Activated CD8-positive, alpha-beta T cell treated with anti-CD3 and anti-CD28 coated beads, Interleukin-2, amount 10 ng/mL, durations not matched to agents 7 days and 5 days (primary cell): ENCODE measurements around the gene PRMT3. TPM values are rescaled to one million over a fixed set of nuclear protein-coding genes. Genes with fewer than 3 reads are reported as not detected.
A peak's percentile ranks its signal among the peaks of the same experiment; 100 is the strongest.
"Not testable (repeated sequence)": the region's sequence is repeated elsewhere in the genome, so short reads cannot be mapped to it uniquely, and the experiment has no call there.

Experiments used
- ATAC-seq: fragments of 150-1000 bp; cut with Tn5 transposase; one replicate; pipeline ENCODE4 v1.10.0; 2021; ENCODE audit warnings: moderate library complexity
- CTCF ChIA-PET: fragments of 350-600 bp; sonication (Branson Sonifier 250); formaldehyde crosslinking; loops from one replicate; lab custom pipeline; 2021; ENCODE audit warnings: antibody characterized with exemption; lab: Charles Lee
- POLR2A ChIA-PET: fragments of 350-600 bp; sonication (Branson Sonifier 250); formaldehyde crosslinking; loops from one replicate; lab custom pipeline; 2021; ENCODE audit warnings: antibody characterized with exemption; lab: Charles Lee
- DNase-seq: peaks from one replicate; pipeline ENCODE4 v3.0.0-alpha.2; 2020
- H3K27ac Mint-ChIP-seq: one replicate; pipeline ENCODE4 v1.8.0; 2021; ENCODE audit warnings: mild to moderate bottlenecking, mixed read lengths
- H3K27me3 Mint-ChIP-seq: one replicate; pipeline ENCODE4 v1.8.0; 2021; ENCODE audit warnings: low read depth, mixed read lengths
- H3K36me3 Mint-ChIP-seq: one replicate; pipeline ENCODE4 v1.8.0; 2021; ENCODE audit warnings: low read depth, mixed read lengths
- H3K4me1 Mint-ChIP-seq: one replicate; pipeline ENCODE4 v1.8.0; 2021; ENCODE audit warnings: low read depth, mixed read lengths
- H3K4me3 Mint-ChIP-seq: one replicate; pipeline ENCODE4 v1.8.0; 2021; ENCODE audit warnings: mild to moderate bottlenecking, mixed read lengths
- H3K9me3 Mint-ChIP-seq: one replicate; pipeline ENCODE4 v1.8.0; 2022; ENCODE audit warnings: mixed read lengths; ENCODE audit not compliant: insufficient read depth
- total RNA-seq, 2 experiments: library from RNA; stranded (reverse); gene quantifications; one replicate each; pipeline ENCODE4 v1.2.3, GENCODE V29; 2021

Gene PRMT3
- total RNA-seq, 2 experiments from 2014 or later: 17.1 to 19.9 TPM

DNA sequence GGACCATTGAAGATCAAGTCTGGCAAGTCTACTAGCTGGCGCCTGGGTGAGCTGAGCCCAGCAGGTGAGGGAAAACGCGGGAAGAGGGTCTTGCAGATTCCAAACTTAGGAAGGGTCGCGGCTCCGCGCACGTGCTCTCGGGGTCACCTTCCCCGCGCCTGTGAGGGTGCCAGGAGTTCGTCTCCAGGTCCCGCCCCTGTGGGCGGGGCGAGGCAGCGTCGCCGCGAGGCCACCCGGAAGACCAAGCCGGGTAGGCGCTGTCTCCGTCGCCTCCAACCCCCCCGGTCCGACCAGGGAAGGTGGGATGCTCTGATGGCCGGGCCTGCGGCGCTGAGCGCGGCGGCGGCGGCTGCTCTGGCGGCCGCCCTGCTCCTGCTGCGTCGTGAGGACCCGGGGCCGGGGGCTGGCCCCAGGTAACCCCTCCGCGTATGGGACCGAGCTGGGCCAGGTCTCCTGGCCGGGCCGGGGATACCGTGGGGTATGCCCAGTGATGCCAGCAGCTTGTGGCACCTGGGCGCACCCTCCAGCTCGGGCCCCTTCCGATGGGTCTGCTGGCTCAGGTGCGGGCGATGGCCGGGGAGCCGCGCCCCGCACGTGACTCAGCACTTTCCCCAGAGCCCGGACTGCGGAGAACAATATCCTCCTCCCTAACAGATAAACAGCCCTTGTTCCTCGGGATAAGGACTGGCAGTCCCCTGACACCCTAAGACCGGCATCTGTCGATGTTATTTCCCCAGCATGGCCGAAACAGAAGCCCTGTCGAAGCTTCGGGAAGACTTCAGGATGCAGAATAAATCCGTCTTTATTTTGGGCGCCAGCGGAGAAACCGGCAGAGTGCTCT, 23.8 kb upstream of the PRMT3 start, which contains the start of gene HTATIP2:
TSS of gene HTATIP2 (plus strand) at position 215 of the 841 bp plus-strand sequence. CDS start at position 739, 524 bp downstream.
- H3K4me3 Mint-ChIP-seq: peak within 1 kb of the TSS; percentile 84
- DNase-seq (peak; percentile 78), ATAC-seq (peak; percentile 93)
- no peaks in the 10 kb centered on the region for H3K27me3 Mint-ChIP-seq
- peaks cover 68% of the 10 kb centered on the region for H3K4me1 Mint-ChIP-seq
- peak within 1 kb of the TSS; percentile 88 for H3K27ac Mint-ChIP-seq
- POLR2A ChIA-PET: interaction anchor here (0.9 to 1.3 kb wide), 3 partner anchors 15 to 25 kb away, joined by 3 read pairs; no protein-coding TSS in a partner anchor
- peaks cover 4% of the 10 kb centered on the region for H3K9me3 Mint-ChIP-seq
- CTCF ChIA-PET: interaction anchor here (0.7 to 2.6 kb wide), 9 partner anchors 8 to 247 kb away, joined by 3 to 13 read pairs (median 5); no protein-coding TSS in a partner anchor
- H3K36me3 Mint-ChIP-seq: peaks cover 45% of the 10 kb centered on the region

DNA sequence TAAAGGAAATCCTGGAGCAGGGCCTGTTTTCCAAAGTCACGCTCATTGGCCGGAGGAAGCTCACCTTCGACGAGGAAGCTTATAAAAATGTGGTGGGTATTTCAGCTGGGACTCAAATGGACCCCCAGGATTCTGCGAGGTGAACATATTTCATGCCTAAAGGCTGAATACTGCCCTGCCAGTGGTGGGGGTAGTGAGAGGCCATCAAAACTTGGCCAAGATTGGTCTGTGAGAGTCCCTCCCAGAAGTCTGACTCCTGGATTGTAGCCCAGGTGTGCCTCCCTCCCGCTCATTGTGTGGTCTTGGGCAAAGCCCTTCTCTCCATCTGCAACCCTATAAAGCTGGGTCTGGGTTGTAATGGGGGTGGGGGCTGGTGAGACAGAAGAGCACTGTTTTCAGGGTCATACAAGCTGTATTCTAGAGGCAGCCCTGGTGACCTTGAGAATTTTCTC, 23.1 kb upstream of the PRMT3 start:
- peaks cover 48% of the 10 kb centered on the region for H3K36me3 Mint-ChIP-seq

GRCh38 chr11:20365465-20365864, 22.1 kb upstream of the PRMT3 start:
- POLR2A ChIA-PET: interaction anchor here (0.6 kb wide), 1 partner anchor 154 kb away, joined by 3 read pairs; no protein-coding TSS in a partner anchor
- H3K27me3 Mint-ChIP-seq, H3K9me3 Mint-ChIP-seq, DNase-seq, ATAC-seq: not testable (repeated sequence)
- Mint-ChIP-seq H3K4me1 (peaks cover 70% of the 10 kb centered on the region), H3K27ac (peak overlapping the region; percentile 22), H3K4me3 (peak overlapping the region; percentile 84), H3K36me3 (peaks cover 47% of the 10 kb centered on the region)
- CTCF ChIA-PET: interaction anchor here (0.8 to 2.6 kb wide), 3 partner anchors 11 to 32 kb away, joined by 3 to 13 read pairs (median 5); no protein-coding TSS in a partner anchor

More for the DNA sequence above, 23.1 kb upstream of the PRMT3 start:
- Mint-ChIP-seq H3K9me3 (peaks cover 4% of the 10 kb centered on the region), H3K27ac (peak overlapping the region; percentile 82), H3K4me3 (peak overlapping the region; percentile 84), H3K4me1 (peaks cover 70% of the 10 kb centered on the region), H3K27me3 (no peaks in the 10 kb centered on the region)
- ChIA-PET CTCF (interaction anchor here (0.7 to 2.6 kb wide), 8 partner anchors 8 to 237 kb away, joined by 3 to 13 read pairs (median 4); no protein-coding TSS in a partner anchor), POLR2A (interaction anchor here (0.9 to 1.3 kb wide), 3 partner anchors 14 to 24 kb away, joined by 3 read pairs; no protein-coding TSS in a partner anchor)
- ATAC-seq (no peak), DNase-seq (no peak)

GRCh38 chr11:20367313-20367948, 20.1 kb upstream of the PRMT3 start:
- Mint-ChIP-seq H3K4me3 (no peak overlapping the region), H3K27ac (no peak overlapping the region), H3K9me3 (no peaks in the 10 kb centered on the region), H3K36me3 (peaks cover 43% of the 10 kb centered on the region), H3K4me1 (peaks cover 59% of the 10 kb centered on the region), H3K27me3 (no peaks in the 10 kb centered on the region)
- CTCF ChIA-PET: interaction anchor here (0.7 to 1.9 kb wide), 3 partner anchors 11 to 45 kb away, joined by 3 to 5 read pairs (median 4); partner anchors contain the start of gene PRMT3
- DNase-seq (peak; percentile 42), ATAC-seq (no peak)
- POLR2A ChIA-PET: no interaction called here

DNA sequence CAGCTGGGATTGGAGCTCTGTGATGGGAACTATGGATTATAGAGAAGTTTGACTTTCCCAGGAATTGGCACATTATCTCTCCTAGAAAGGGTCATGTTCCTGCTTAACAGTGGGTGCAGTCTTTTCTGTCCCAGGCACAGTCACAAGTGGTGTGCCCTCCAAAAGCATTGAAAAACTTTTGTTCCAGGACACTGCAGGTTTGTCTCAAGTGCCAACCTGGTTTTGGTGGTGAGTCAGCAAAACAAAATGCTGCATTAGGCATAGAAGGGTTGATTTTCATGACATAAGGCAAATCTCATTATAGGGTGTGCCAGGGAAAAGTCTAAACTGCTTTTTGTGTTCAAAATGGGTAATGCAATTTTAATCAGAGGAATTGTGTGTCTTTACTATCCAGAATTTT, 19.1 kb upstream of the PRMT3 start:
- CTCF ChIA-PET: interaction anchor here (0.7 to 1.9 kb wide), 3 partner anchors 12 to 46 kb away, joined by 3 to 4 read pairs (median 3); no protein-coding TSS in a partner anchor

DNA sequence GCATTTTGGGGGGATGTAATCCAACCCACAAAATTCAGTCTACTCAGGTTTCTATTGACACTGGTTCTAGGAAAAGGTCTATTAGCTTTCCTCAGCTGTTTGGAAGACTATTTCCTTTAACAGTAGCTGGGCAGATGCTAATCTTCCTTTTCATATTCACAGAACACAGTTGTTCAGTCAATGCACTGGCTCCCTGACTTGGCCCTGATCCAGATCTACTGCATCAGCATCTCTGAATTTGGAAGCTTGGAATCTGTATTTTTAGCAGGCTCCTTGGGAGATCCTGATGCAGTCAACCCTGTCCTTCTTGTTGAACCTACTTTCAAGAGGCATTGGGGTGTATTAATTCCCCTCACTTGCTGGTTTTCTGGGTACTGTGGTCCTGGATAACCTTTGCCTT, 17.7 kb upstream of the PRMT3 start:
- Mint-ChIP-seq H3K4me1 (peaks cover 41% of the 10 kb centered on the region), H3K9me3 (no peaks in the 10 kb centered on the region), H3K27ac (no peak overlapping the region), H3K4me3 (no peak overlapping the region), H3K27me3 (no peaks in the 10 kb centered on the region), H3K36me3 (peaks cover 40% of the 10 kb centered on the region)
- POLR2A ChIA-PET: no interaction called here
- no peak for DNase-seq
- ATAC-seq: no peak
- CTCF ChIA-PET: interaction anchor here (1.8 kb wide), 1 partner anchor 9 kb away, joined by 4 read pairs; no protein-coding TSS in a partner anchor

More for the DNA sequence above, 19.1 kb upstream of the PRMT3 start:
- H3K27me3 Mint-ChIP-seq: no peaks in the 10 kb centered on the region
- peaks cover 49% of the 10 kb centered on the region for H3K4me1 Mint-ChIP-seq
- H3K36me3 Mint-ChIP-seq: peaks cover 40% of the 10 kb centered on the region
- no peak for ATAC-seq
- DNase-seq: no peak
- H3K27ac Mint-ChIP-seq: no peak overlapping the region
- H3K4me3 Mint-ChIP-seq: no peak overlapping the region
- H3K9me3 Mint-ChIP-seq: no peaks in the 10 kb centered on the region
- POLR2A ChIA-PET: no interaction called here

DNA sequence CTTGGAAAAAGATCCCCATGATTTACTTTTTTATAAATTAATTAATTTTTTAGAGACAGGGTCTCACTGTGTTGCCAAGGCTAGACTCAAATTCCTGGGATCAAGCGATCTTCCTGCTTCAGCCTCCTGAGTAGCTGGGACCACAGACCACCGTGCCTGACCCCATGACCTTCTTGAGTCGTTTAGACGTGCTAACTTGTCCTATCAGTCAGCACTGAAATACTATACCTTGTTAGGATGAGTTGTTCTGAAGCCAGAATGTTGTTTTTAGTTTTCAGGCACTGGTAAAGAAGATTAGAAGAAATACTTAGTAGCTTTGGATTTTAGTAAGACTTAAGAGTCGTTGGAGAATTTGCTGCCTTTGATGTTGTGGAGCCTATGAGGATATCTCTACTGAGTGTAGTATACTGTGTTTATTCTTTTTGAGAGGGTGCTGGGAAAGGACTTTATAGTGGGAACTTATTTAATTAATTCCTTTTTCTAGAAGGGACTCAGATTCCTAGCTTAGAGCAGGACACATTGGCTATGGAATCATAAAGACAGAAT, 15.4 kb upstream of the PRMT3 start:
- DNase-seq (no peak), ATAC-seq (no peak)
- peaks cover 22% of the 10 kb centered on the region for H3K4me1 Mint-ChIP-seq
- CTCF ChIA-PET: interaction anchor here (1.0 to 1.5 kb wide), 3 partner anchors 8 to 11 kb away, joined by 3 to 4 read pairs (median 3); partner anchors contain the start of gene HTATIP2
- POLR2A ChIA-PET: interaction anchor here (0.8 kb wide), 1 partner anchor 11 kb away, joined by 3 read pairs; no protein-coding TSS in a partner anchor
- no peak overlapping the region for H3K4me3 Mint-ChIP-seq
- H3K27ac Mint-ChIP-seq: no peak overlapping the region
- no peaks in the 10 kb centered on the region for H3K9me3 Mint-ChIP-seq
- peaks cover 28% of the 10 kb centered on the region for H3K36me3 Mint-ChIP-seq
- no peaks in the 10 kb centered on the region for H3K27me3 Mint-ChIP-seq

DNA sequence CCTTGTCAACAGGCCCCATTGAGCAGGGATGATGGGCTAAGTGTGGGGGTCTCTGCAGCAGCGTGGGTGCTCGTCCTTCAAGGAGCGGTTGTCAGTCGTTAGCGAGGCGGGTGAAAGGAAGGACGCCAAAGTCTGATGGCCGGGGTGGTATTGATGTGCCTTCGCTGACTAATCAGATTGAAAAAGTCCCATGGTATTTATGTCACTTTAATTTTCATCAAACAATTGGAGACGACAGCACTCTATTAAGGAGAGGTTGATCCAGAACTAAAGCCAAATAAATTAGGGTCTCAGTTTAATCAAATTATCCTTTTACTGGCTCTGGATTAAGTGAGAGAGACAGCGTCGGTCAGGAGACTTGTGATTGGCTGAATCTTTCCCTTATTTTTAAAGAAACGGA, 14.4 kb upstream of the PRMT3 start:
- ChIA-PET CTCF (interaction anchor here (1.0 to 1.5 kb wide), 3 partner anchors 9 to 10 kb away, joined by 3 to 4 read pairs (median 3); partner anchors contain the start of gene HTATIP2), POLR2A (no interaction called here)
- H3K27ac Mint-ChIP-seq: no peak overlapping the region
- DNase-seq (no peak), ATAC-seq (no peak)
- peaks cover 27% of the 10 kb centered on the region for H3K36me3 Mint-ChIP-seq
- H3K4me1 Mint-ChIP-seq: peaks cover 14% of the 10 kb centered on the region
- no peaks in the 10 kb centered on the region for H3K9me3 Mint-ChIP-seq
- H3K27me3 Mint-ChIP-seq: no peaks in the 10 kb centered on the region
- no peak overlapping the region for H3K4me3 Mint-ChIP-seq

GRCh38 chr11:20373568-20374209, 13.8 kb upstream of the PRMT3 start:
- POLR2A ChIA-PET: no interaction called here
- CTCF ChIA-PET: interaction anchor here (0.8 to 1.4 kb wide), 3 partner anchors 10 to 23 kb away, joined by 3 to 4 read pairs (median 4); no protein-coding TSS in a partner anchor
- no peaks in the 10 kb centered on the region for H3K9me3 Mint-ChIP-seq
- peaks cover 9% of the 10 kb centered on the region for H3K4me1 Mint-ChIP-seq
- peaks cover 22% of the 10 kb centered on the region for H3K36me3 Mint-ChIP-seq
- no peak overlapping the region for H3K27ac Mint-ChIP-seq
- no peak for DNase-seq
- H3K27me3 Mint-ChIP-seq: no peaks in the 10 kb centered on the region
- H3K4me3 Mint-ChIP-seq: no peak overlapping the region
- ATAC-seq: no peak

DNA sequence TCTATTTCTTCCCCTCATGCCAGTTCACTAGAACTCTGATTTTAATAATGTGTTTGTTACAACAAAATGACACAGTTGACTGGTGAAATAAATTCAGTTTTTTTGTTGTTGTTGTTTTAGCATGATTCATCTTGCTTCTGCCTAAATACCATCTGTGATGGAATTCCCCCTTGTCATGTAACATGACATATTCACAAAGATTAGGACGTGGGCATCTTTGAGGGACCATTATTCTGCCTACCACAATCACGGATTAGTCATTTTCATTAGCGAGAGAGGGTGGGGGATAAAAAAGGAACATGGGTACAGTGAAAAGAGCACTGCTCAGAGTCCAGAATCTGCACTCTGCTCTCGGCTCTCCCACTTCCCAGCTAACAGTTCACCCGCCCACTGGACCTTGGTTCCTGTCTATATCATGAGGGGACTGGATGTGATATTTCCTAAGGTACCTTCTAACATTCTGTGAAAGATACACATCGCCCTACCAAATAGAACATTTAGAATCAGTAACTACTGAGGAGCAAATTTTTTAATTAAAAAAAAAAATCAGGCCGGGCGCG, 12.7 kb upstream of the PRMT3 start:
- H3K27ac Mint-ChIP-seq: no peak overlapping the region
- DNase-seq (no peak), ATAC-seq (no peak)
- peaks cover 23% of the 10 kb centered on the region for H3K36me3 Mint-ChIP-seq
- H3K9me3 Mint-ChIP-seq: no peaks in the 10 kb centered on the region
- ChIA-PET POLR2A (no interaction called here), CTCF (interaction anchor here (1.2 kb wide), 1 partner anchor 12 kb away, joined by 4 read pairs; no protein-coding TSS in a partner anchor)
- no peaks in the 10 kb centered on the region for H3K27me3 Mint-ChIP-seq
- peaks cover 2% of the 10 kb centered on the region for H3K4me1 Mint-ChIP-seq
- no peak overlapping the region for H3K4me3 Mint-ChIP-seq
